ENCODE measurements around the gene AAK1.
"Not testable (repeated sequence)": the region's sequence is repeated elsewhere in the genome, so short reads cannot be mapped to it uniquely, and the experiment has no call there.

AAK1 gene

DNA sequence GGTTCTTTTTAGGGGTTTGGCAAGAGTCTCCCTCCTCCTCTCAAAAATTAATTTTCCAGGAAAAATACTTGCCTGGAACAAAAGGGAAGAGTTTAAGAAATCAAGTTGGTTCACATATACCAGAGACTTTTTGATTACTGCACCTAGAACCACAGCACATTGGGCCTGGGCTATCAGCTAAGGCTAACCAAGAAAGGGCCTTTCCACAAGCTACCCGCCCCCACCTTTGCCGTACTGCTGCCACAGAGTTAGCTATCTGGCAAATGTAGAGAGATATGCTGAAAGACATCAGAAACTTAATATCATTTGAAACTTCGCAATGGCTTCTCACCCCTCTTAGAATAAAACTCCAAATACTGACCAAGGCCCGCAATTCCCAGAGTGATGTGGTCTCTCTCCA lies 76.9 kb downstream of the AAK1 start:
- DNase-seq, result no peak

DNA sequence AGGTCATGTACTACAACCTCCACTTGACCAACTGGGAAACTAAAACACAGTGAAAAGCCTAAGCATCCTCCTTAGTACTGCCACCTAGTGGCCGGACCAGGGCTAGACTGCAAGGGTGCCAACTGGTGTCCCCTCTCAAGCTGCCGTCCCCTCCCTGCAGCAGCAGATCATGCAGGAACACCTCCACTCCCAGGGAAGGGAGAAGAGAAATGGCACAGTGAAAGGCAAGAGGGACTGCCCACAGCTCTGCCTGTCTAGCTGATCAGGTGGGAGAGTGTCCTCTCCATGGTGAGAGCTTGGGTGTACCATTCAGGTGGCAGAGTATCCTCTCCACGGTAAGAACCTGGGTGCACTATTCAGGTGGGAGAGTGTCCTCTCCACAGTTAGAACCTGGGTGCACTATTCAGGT lies 78.1 kb downstream of the AAK1 start:
- DNase-seq, result peak; percentile 18

DNA sequence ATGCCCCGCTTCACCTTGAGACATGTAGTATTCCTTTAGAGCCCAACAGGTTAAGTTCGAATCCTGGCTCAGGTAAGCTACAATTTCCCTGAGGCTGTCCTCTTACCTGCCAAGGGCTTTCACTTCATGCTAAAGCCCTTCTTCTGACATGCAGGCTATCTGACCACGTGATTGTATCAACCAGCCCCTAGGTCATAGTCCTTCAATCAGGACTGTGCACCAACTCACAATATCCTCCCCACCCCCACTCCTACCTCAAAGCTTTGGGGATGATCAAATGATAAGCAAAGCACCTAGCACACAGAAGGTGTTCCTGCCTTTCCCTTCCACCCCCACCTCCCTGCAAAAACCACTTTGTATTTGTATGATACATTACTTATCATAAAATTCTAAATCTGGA lies 78.9 kb downstream of the AAK1 start:
- DNase-seq, result no peak

DNA sequence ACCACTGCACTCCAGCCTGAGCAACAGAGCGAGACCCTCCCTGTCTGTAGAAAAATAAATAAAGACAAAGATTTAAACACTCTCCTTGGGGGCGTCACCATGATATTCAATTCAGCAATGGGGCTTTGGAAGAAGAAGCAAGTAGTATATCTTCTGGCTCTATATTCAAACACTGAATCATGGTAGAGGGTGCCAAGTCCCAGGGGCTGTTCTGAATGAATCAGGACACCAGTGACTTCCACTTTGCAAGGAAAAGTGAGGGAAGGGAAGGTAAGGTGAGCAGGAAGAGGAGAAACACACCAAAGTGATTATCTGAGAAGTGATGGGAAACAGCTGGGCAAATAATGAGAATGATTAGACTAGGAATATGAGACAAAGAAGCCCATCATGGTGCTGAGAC lies 80.5 kb downstream of the AAK1 start:
- no peak for DNase-seq

DNA sequence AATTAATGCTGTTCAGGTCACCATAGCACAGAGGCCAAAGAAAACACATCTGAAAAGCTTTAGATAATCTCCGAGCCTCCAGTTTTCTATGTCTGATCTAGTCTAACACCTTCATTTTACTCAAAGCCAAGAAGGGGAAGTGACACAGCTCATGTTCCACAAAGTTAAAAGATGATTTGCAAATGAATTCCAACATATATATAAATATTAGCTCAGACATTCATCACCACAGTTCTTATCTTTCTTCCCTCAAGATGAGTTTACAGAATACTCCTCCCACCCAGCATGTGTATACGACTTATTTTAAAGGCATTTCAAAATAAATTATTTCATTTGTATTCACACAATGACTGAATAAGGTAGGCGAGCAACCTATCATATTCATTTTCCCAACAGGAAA lies 82.4 kb downstream of the AAK1 start:
- DNase-seq, result no peak

DNA sequence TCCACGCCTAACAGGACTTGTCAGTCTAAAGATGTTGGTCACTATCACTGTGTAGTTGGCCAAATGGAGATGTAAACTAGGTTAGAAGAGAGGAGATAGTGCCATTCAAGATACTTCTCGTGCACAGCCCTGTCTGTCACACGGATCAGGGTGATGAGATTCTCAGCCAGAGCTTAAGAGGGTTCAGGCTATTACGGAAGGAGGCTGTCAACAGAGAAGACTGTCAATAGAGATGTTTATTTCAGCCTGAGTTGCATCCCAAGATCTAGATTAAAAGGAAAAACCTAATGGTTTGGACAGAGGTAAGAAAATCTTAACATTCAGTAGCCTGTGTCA lies 83.4 kb downstream of the AAK1 start:
- DNase-seq, result no peak

DNA sequence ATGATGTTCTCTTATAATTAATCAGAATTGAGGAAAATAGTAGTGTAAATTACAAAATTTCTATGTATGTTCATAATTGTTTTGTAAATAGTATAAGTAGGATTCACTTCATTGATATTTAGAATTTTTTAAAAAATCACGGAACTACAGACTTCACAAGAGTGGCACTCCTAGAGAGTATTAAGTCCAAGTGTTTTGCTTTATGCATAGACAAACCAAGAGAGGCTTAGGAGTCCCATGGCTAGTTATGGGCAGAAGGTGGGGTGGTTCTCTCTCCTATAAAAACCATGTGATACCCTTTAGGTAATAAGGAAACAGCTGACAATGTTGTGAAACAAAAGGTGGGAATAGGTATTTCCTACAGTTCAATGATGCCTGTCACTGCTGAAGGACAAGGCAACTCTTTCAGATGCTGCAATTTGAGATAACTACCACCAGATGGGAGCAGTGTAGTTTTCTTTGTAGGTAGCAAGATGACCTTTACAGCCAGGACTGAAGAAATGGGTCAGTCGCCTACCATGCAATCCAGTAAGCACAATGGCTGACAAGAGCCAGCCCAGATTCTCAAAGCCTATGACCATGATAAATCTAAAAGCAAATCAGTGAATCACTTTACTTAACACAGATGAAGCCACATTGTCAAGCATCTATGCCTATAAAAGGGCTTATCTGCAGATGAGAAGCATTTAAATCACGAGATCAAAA lies 83.9 kb downstream of the AAK1 start:
- DNase-seq, result no peak

DNA sequence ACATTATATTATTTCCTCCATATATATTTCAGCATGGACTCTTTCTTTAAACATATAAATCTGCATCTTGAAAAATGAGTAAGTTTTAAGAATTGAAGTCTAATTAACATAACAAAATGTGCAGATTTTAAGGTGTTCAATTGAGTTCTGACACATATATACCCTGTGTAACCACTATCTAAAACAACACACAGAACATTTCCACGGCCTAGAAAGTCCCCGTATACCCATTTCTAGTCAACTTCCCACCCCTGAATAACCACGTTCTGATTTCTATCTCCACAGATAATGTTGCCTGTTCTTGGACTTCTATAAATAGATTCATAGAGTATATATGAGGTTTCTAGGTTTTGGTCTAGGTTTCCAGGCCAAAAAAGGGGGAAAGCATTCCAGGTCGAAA lies 87.5 kb downstream of the AAK1 start:
- no peak for DNase-seq

DNA sequence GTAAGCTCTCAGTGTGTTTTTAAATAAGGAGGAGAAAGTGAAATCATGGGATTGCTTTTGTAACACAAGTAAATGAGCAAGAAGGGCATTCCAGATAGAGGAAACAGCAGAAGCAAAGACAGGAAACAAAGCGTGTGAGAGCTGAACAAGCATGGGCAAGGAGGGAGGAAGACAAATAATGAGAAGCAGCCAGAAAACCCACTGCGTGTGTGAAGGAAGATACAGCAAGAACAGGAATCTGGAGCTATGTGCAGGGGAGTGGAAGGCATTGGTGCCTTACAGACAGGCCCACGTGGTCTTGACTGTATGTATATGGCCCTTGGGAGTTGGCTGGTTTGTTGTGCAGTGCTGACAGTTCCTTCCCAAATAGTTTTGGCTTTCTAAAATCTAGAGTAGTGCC lies 88.6 kb downstream of the AAK1 start:
- DNase-seq, result no peak

DNA sequence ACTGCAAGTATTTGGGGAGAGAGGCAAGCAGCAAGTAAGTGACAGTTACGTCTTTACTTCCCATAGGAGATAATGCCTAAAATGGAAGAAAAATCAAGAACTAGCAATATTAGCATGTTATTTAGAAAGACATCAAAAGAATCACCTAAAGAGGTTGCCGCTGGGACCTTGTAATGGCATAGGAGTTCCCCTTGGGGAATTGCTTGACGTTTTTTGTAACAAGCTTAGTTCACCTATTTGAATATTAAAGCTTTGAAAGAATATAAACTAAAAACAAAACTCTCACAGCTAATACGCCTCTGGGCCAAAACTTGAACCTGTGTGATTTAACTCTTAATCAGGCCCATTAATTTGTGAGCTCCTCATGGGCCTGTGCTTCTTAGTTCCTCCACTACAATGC lies 89.0 kb downstream of the AAK1 start:
- no peak for DNase-seq

DNA sequence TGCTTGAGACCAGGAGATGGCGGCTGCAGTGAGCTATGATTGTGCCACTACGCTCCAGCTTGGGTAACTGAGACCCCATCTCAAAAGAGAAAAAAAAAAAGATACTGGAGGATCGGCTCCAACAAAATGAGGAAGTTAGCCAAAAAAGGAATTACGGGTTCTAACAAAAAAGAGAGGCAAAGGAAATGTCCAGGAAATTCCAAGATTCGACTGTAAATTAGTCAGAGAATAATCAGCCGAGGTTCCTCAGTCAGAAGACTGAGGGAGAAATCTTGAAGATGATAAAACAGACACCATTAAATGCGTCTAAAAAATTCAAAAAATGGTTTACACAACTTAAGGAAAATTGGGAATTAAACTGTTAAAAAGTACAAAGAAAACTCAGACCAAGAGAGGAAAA lies 89.5 kb downstream of the AAK1 start:
- no peak for DNase-seq

DNA sequence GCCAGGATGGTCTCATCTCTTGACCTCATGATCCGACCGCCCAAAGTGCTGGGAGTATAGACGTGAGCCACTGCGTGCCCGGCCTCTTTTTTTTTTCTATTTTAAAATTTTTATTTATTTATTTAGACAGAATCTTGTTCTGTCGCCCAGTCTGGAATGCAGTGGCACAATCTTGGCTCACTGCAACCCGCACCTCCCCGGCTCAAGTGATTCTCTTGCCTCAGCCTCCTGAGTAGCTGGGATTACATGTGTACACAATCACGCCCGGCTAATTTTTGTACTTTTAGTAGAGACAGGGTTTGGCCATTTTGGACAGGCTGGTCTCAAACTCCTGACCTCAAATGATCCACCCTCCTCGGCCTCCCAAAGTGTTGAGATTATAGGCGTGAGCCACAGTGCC lies 93.0 kb downstream of the AAK1 start:
- not testable (repeated sequence) for DNase-seq

DNA sequence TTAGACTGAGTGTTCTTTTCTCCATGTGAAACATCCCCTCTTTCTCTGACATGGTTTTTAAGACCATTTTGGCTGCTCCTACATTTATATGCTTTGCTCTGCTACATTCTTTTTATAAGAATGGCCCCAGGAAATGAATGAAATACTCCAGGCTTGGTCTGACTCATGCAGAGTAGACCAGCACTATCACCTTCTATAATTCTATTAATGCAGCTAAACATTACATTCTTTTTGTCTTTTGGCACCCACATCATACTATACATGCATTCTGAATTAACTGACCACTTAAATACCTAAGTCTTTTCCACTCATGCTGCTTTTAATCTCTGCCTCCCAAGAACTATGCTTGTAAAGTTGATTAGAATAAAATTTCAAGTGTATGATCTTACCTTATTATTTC lies 94.1 kb downstream of the AAK1 start:
- no peak for DNase-seq

DNA sequence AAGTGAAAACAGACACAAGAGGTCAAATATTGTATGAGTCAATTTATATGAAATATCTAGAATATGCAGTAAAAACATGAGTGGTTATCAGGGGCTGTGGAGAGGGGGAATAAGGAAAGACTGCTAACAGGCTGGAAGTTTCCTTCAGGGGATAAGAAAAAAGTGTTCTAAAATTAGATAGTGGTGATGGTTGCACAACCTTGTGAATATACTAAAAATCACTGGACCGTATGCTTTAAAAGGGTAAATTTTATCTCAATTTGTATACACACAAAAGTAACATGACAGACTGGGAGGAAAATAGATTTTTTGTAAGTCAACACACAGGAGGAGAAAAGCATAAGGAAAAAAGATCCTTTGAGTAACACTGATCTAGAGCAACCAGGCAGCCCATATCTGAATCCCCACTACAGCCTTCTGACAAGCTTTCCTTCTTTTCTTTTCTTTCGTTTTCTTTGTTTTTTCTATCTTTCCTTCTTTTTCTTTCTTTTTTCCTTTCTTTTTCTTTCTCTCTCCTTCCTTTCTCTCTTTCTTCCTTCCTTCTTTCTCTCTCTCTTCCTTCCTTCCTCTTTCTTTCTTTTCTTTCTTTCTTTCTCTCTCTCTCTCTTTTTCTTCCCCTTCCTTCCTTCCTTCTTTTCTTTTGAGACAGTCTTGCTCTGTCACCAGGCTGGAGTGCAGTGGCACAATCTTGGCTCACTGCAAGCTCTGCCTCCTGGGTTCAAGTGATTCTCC lies 95.4 kb downstream of the AAK1 start:
- no peak for DNase-seq

DNA sequence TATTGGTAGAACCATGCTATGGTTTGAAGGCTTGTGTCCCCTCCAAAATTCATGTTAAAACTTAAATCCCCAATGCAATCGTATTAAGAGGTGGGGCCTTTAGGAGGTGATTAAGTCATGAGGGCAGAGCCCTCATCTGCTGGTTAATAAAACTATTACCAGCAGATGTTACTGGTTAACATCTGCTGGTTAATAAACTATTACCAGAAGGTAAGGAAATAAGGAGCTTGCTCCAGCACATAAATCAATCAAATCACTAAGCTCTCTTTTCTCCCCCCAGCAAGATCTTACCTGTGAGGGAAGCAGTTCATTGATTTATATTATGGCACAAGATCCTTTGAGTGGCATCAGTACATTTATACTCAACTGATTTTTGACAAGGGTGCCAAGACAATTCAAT lies 96.9 kb downstream of the AAK1 start:
- DNase-seq, result no peak

DNA sequence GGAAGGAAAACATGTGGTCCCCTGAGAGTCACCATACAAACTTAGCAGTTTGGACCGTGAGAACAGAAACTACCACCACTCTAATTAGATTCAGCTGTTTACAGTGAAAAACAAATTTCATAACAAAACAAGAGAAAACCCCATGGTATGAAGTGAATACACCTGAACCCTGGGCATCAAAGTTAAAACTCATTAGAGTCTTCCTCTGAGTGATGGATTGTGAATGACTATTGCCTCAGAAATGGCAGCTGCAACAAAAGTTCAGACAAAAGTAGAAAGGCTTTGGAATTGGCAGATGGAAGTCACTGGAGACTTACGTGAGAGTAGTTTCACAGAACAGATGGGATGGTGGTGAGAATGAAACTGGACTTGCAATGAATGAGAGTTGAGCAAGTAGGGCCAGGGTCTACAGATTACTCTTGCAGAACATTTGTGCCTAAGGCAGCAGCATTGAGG lies 98.0 kb downstream of the AAK1 start:
- no peak for DNase-seq

DNA sequence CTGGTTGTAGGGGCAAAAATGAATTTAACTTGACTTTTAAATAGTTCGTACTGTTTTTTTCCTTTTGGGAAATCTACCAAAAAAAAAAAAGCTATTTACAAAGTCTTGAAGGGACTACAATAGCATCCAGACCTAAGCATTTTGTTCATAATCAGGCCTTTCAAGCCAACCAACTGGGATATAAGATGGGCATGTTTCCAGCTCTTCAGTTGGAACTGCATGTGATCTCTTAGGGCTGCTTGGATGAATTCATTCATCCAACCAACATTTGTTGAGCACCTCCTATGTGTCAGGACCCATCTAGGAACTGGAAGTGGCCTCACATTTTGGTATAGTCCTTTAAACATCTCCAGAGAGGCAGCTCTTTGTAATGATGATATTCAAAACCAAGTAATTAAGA lies 98.6 kb downstream of the AAK1 start:
- no peak for DNase-seq

DNA sequence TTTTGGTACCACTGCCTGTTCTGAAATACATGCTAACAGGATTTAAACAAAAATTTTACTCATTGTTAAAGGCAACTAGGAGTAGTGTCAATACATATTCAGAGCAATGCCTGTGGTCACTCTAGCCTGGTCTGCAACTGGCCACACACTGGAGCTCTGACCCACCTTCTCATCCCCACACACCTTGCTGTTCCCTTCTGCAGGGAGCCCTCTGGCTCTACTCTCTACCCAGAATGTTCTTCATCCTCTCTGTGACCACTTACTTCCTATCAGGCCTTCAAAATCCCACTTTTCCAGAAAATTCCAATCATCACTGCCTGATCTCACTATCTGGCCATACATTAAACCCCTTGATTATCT lies 104.0 kb downstream of the AAK1 start:
- no peak for DNase-seq

DNA sequence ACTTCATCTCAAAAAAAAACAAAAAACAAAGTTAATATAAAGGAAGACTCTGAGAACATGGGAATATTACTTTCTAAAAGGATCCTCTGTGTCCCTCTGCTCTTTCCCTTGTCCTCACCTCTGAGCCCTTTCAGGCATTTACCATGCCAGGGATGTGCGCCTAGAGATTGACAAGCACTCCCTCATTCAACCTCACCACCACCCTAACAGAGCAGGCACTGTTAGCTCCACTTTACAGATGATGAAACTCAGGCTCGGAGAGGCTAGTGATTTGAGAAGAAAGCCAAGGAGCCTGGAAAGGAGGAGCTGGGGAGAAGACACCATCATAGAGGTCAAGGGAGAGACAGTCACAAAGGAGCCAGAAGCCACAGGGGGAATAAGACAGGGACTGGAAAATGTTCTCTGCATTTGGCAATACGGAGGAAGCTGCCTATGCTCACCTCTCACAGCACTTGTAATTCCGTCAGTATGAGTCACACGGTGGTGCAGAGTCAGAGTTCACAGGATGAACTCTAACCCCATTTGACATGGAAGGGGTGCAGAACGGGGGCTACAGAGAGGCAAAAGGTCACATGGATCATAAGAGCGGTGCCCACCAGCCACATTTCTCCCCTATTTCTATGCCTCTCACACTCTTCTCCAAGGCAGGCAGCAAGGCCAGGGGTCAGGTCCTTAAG lies 104.5 kb downstream of the AAK1 start:
- DNase-seq, result no peak

DNA sequence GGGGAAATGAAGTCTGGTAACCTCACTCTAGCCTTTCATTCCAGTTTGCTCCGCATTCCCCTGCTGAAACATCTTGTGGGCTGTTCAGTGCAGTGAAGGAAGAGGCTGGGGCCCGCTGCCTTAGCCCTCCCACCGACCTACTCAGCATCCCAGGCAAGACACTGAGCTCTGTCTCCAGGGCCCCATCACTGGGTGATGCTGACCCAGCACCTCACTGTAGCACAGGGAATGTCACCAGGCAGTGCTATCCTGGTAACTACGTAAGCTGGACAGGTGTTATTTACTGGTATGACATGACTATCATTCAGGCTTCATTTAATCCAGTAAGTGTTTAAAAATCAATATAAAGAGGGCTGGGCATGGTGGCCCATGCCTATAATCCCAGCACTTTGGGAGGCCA lies 105.3 kb downstream of the AAK1 start:
- no peak for DNase-seq

DNA sequence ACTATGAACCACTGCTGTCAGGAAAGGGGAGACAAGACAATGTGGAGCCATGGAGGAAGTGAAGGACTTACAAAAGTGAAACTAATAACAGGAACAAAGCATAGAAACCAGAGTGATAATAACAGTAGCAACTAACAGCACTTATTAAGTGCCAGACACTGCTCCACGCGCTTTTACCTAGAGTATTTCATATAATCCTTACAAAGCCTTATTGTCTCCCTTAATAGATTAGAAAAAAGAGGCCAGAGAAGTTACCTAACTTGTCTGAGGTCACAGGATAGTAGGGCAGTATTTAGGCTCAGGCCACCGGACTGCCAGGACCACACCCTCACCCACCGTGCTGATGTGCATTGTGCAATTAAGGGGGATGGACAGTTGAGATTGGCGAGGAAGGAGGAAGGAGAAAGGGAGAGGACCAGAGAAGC lies 107.7 kb downstream of the AAK1 start:
- DNase-seq, result no peak

DNA sequence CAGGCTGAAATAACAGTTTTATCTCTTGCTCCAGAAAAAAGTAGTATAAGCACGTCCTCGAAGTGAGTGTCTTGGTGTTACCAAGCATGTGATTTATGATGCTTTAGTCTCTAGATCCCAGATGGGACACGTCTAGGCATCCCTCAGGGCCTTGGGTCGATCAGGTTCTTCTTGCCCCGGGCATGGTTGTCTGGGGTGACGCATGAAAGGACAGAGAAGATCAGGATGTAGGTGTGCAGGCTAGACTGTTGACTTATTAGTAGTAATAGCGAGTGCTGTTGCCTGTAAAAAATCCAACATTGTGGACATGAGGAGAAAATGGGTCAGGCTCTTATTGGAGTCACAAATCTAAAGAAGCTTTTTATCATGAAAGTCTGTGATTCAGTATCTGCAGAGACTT lies 112.4 kb downstream of the AAK1 start:
- DNase-seq, result no peak

DNA sequence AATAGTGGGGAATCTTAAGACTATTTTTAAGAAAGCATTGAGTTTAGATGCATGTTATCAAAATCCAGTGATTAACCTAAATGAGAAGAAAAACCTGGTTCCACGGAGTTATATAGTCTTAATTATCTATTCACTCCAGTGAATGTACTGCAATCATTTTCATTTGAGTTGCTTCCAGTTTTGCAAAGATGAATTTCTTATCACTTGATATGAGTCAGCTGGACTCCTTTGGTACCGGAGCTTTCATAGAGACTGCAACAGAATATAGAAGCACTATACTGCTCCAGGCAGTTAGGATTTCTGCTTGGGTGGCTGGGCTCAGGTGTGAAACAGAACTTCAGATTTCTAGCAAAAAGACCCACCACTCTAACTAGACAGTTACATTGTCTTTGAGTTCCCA lies 114.1 kb downstream of the AAK1 start:
- DNase-seq, result no peak

DNA sequence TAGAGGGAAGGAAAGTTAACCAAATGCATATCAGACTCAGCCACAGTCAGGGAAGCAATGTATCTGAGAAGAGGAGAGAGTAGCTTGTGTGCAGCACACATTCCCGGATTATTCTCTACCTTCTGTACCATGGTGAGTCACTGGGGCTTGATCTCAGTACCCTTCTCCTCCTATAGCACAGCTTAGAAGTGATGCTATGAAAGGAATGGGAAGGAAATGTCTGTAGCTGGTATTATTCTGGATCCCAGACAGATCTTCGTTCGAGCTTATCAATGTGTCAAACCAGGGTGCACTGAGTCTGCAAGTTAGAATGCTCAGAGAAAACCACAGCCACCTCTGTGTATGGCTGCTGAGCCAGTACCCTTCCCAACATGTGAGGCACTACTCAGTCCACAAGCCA lies 118.3 kb downstream of the AAK1 start:
- DNase-seq, result no peak

DNA sequence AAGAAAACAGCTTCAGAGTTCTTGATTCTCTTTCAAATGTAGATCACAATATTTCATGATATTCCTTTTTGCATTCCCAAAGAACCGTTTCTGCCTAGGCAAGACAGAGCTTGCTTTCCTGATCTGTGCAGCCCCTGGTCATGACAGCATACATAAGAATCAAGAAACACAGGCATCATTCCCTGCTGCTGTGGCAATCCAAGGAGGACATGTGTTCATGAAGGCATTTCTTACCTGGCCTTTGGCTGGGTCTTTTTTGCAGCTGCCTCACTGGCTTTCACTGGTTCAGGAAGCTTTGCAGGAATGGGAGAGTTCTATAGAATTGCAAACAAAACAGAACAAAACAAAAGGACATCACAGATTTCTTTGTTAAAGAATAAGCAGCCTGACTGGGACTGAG lies 118.7 kb downstream of the AAK1 start:
- DNase-seq, result no peak

Data from NCI-H1048 (cell line).